Measurements from ENCODE around the gene CHCHD3. TPM values are rescaled to one million over a fixed set of nuclear protein-coding genes. Genes with fewer than 3 reads are reported as not detected.

Gene CHCHD3
- total and polyA plus RNA-seq, 2 donors from 2014 or later, result 53.9 to 77.3 TPM

- Histone ChIP-seq H3K27me3 (ENCODE audit: control insufficient read depth, insufficient read depth, low read length) (no peaks in the 10 kb centered on the region), H3K36me3 (ENCODE audit: control insufficient read depth in 2 of 3, insufficient read depth in 3 of 3, low read length in 3 of 3) (no peaks in the 10 kb centered on the region), H3K9me3 (ENCODE audit: control insufficient read depth in 2 of 3, insufficient read depth in 1 of 3, low read length in 3 of 3) (no peaks in the 10 kb centered on the region), H3K4me1 (ENCODE audit: control insufficient read depth in 2 of 3, insufficient read depth in 2 of 3, low read depth in 1 of 3, low read length in 3 of 3) (no peaks in the 10 kb centered on the region), H3K27ac (ENCODE audit: low read depth in 2 of 2, low read length in 2 of 2) (no peak overlapping the region), H3K9ac (ENCODE audit: low read length in 3 of 3) (no peak overlapping the region), H3K4me3 (ENCODE audit: low read length in 3 of 3) (no peak overlapping the region)
- DNase-seq (peak in 1 of 5 donors; percentile 25), FAIRE-seq (no peak)
- intact Hi-C loops (cut with DNase I), result no loop called here
- TF ChIP-seq CTCF (IDR thresholded peaks at IDR 0.05; ENCODE audit: borderline replicate concordance, extremely low read depth, insufficient read depth), result no peak
These were observed 20.5 kb downstream of the CHCHD3 start for GRCh38 chr7:133061357-133061756.

- Histone ChIP-seq H3K9ac (ENCODE audit: low read length in 3 of 3) (no peak overlapping the region), H3K4me1 (ENCODE audit: control insufficient read depth in 2 of 3, insufficient read depth in 2 of 3, low read depth in 1 of 3, low read length in 3 of 3) (peaks cover 0 to 2% (median 0%) of the 10 kb centered on the region in 3 donors), H3K27ac (ENCODE audit: low read depth in 2 of 2, low read length in 2 of 2) (no peak overlapping the region), H3K36me3 (ENCODE audit: control insufficient read depth in 2 of 3, insufficient read depth in 3 of 3, low read length in 3 of 3) (no peaks in the 10 kb centered on the region), H3K9me3 (ENCODE audit: control insufficient read depth in 2 of 3, insufficient read depth in 1 of 3, low read length in 3 of 3) (no peaks in the 10 kb centered on the region), H3K4me3 (ENCODE audit: low read length in 3 of 3) (no peak overlapping the region), H3K27me3 (ENCODE audit: control insufficient read depth, insufficient read depth, low read length) (no peaks in the 10 kb centered on the region)
- DNase-seq (no peak), FAIRE-seq (no peak)
- intact Hi-C loops (cut with DNase I), result no loop called here
- no peak for TF ChIP-seq CTCF (IDR thresholded peaks at IDR 0.05; ENCODE audit: borderline replicate concordance, extremely low read depth, insufficient read depth)
These were observed 21.9 kb downstream of the CHCHD3 start for GRCh38 chr7:133060004-133060403.

GRCh38 chr7:133059263-133059662 lies 22.6 kb downstream of the CHCHD3 start:
- Histone ChIP-seq H3K27me3 (ENCODE audit: control insufficient read depth, insufficient read depth, low read length) (no peaks in the 10 kb centered on the region), H3K4me1 (ENCODE audit: control insufficient read depth in 2 of 3, insufficient read depth in 2 of 3, low read depth in 1 of 3, low read length in 3 of 3) (peaks cover 0 to 2% (median 0%) of the 10 kb centered on the region in 3 donors), H3K27ac (ENCODE audit: low read depth in 2 of 2, low read length in 2 of 2) (no peak overlapping the region), H3K4me3 (ENCODE audit: low read length in 3 of 3) (no peak overlapping the region), H3K9me3 (ENCODE audit: control insufficient read depth in 2 of 3, insufficient read depth in 1 of 3, low read length in 3 of 3) (no peaks in the 10 kb centered on the region), H3K9ac (ENCODE audit: low read length in 3 of 3) (no peak overlapping the region), H3K36me3 (ENCODE audit: control insufficient read depth in 2 of 3, insufficient read depth in 3 of 3, low read length in 3 of 3) (no peaks in the 10 kb centered on the region)
- no peak for FAIRE-seq
- intact Hi-C loops (cut with DNase I), result no loop called here
- no peak for DNase-seq
- TF ChIP-seq CTCF (IDR thresholded peaks at IDR 0.05; ENCODE audit: borderline replicate concordance, extremely low read depth, insufficient read depth), result no peak

Measured in kidney (tissue), 14 donors.